Inferior parietal cortex (tissue), 1 donor: Measurements from ENCODE around the gene CRYBA1.
"Not testable (repeated sequence)": the region's sequence is repeated elsewhere in the genome, so short reads cannot be mapped to it uniquely, and the experiment has no call there.

Source experiments
- DNase-seq: peaks from one replicate; pipeline ENCODE4 v3.0.0-alpha.2; 2016; ENCODE audit errors: extremely low spot score

Gene CRYBA1, protein sequence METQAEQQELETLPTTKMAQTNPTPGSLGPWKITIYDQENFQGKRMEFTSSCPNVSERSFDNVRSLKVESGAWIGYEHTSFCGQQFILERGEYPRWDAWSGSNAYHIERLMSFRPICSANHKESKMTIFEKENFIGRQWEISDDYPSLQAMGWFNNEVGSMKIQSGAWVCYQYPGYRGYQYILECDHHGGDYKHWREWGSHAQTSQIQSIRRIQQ

DNA sequence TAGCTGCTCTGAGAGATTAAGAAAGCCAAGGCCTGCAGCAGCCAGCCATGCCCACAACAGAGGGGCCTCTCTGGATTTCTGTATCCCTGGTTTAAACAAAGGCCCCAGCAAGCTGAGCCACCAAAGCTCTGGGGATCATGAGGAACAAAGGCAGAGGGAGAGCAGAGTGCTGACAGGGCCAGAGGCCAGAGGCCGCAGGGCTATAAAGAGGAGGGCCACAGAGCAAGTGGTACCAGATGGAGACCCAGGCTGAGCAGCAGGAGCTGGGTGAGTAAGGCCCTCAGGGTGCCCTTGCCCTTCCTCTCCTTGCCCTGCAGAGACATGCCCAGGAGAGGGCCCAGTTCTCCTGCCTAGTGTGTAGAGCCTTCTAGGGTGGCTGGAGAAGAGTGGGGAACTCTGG, at the start of gene CRYBA1:
Gene CRYBA1, plus strand, starts transcription at position 232 of the 400 bp plus-strand sequence. Its CDS starts 5 bp downstream, at position 237.
- no peak for DNase-seq

DNA sequence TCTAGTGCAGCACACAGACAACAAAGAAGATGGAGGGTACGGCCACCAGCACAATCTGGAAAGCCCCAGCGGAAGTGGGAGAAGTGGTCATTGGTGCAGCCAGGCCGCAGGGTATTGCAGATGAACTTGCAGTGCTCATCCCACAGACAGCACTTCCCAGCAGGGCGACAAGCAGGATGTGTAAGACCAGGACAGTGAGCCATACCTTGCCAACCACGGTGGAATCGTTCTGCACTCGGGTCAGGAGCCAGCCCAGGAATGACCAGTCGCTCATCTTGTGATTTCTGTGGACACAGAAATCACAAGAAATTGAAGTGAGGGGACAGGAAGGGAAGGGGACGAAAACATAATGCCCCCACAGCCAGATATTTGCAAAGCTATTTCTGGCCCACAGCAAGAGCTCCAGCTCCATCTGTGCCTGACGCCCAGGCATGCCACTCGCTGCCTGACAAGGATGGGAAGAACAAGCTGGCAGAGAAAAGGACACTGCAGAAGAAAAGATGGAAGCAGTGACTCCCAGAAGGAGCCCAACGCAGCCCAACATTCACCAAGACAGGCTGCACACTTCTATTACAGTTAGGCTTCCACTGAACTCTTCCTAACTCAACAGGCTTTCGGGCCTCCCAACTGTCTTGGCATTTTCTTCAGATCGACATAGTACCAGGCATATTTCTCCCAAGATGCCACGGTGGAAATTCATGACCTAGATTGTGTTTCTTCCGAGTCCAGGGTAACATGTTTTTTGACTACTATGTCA, 49.0 kb upstream of the CRYBA1 start:
- no peak for DNase-seq

DNA sequence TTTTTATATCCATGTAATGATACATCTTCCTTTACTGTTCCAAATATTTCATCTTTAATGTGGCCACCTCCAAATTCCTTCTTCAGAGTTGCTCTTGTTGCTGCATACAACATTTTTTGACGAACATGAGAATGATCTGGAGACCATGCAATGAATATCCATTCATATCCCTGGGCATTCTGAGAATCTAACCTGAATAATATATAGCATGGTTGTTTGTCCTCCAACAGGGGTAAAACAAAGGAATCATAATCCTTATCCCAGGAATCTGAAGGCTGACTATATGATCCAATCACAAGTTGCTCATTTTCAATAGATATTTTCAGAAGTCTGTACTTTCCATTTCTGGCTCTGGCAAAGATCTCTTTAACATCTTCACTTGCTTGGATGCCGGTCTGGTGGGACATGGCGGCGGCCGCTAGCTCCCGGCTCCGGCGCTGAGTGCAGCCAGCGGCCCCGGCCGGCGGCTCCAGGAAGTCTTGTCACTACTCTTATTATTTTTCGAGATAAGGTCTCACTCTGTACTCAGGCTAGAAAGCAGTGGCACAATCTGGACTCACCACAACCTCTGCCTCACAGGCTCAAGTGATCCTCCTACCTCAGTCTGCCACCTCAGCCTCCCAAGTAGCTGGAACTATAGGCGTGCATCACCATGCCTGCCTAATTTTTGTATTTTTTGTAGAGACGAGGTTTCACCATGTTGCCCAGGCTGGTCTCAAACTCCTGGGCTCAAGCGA, 42.4 kb upstream of the CRYBA1 start:
- DNase-seq: not testable (repeated sequence)

DNA sequence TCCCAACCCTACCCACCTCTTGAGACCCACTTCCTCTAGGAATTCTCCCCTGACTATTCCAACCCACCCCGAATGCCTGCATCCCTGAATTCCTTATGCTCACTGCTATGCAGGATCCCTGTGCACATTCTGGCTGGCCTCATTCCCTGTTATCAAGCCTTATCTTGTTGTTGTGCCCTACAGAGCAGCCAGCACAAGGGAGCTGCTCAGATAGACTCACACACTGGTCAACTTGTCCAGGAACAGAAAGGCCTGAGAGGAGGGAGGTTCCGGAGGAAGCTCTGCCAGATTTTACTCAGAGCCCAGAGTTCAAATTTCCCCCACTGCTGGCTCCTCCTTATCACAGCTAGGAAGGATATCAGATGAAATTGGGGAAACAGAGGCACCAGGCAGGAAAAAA, 41.6 kb upstream of the CRYBA1 start:
- DNase-seq: no peak

DNA sequence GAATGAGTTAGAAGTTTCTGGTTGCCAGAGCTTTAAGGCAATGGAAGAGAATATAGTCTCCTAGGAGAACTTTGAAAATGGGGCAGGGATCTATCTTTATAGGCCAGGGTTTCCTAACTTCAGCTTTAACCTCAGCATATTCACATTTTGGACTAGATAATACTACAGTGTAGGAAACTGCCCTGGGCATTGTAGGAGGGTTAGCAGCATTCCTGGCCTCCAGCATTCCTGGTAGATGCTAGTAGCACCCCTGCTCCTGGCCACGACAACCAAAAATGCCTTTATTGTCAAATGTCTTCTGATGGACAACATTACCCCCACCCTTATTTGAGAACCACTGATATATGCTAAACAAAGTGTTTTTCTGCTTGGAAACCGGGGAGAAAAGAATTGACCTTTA, 38.7 kb upstream of the CRYBA1 start:
- no peak for DNase-seq

DNA sequence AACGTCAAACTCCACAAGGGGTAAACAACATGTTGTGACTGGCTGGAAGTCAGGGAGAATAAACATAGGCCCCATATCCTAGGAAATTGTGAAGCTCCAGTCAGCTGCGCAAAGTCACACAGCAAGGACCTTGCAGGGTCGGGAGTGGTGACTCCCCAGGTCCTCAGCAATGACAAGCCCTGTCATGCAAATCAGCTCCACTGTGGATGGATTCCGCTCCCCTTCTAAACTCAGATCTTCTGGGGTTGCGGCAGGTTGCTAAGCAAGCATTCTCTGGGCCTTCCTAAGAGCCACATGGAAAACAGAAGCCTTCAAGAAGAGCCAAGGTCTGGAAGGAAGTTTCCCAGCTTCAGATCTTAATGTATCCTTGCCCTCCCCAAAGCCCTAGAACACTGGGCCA, 37.6 kb upstream of the CRYBA1 start:
- DNase-seq: no peak

DNA sequence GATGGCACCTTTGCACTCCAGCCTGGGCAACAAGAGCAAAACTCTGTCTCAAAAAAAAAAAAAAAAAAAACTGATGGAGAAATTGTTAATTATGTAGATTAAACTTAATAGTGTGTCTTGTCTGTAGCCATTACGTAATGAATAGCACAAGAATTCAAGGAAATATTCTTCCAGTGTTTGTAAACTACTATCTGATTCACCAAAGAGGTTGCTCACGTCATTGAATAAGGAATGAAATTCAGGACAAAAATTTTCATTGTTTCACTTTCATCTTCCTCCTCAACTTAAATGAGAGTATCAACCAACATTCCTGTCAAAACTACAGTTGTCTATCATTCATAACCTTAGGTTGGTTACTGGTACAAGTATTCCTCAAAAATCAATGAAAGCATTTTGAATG, 35.8 kb upstream of the CRYBA1 start:
- DNase-seq: no peak

DNA sequence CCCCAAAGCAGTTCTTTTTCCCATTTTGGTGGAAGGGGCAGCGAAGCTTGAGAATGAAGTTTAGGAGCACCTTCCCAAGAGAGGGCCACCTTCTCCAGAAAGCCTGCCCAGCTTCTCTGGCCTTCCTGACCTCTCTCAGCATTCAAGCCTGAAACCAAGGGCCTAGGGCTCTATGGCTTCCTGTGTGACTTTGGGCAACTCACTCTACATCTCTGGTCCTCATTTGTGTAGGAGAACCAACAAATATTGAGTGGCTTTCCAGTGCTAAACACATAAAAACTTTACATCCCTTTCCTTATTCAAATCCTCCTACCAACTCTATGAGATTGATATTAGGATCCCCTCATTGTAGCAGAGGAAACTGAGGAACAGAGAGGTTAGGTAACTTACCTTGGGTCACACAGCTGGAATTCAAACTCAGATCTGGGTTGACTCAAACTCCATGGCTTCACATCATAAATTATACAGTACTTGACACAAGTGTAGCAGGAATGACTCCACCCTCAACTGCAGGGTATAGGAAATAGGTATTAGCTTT, 34.5 kb upstream of the CRYBA1 start:
- DNase-seq: no peak

DNA sequence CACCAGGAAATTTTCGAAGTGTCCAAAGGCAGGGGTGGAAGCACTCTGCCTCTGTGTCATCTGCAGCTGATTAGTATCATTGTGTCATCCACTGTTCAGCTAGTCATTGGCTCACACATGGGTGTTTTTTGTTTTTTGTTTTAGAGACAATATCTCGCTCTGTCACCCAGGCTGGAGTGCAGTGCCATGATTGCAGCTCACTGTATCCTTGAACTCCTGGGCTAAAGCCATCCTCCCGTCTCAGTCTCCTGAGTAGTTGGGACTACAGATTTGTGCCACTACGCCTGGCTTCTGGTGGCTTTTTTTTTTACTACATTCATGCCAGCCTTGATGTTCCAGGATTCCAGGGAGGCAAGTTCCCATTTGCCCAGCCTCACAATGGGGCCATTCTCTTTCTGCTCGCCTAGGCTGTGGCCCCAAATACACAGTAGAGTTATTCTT, 34.0 kb upstream of the CRYBA1 start:
- peak; percentile 82 for DNase-seq

DNA sequence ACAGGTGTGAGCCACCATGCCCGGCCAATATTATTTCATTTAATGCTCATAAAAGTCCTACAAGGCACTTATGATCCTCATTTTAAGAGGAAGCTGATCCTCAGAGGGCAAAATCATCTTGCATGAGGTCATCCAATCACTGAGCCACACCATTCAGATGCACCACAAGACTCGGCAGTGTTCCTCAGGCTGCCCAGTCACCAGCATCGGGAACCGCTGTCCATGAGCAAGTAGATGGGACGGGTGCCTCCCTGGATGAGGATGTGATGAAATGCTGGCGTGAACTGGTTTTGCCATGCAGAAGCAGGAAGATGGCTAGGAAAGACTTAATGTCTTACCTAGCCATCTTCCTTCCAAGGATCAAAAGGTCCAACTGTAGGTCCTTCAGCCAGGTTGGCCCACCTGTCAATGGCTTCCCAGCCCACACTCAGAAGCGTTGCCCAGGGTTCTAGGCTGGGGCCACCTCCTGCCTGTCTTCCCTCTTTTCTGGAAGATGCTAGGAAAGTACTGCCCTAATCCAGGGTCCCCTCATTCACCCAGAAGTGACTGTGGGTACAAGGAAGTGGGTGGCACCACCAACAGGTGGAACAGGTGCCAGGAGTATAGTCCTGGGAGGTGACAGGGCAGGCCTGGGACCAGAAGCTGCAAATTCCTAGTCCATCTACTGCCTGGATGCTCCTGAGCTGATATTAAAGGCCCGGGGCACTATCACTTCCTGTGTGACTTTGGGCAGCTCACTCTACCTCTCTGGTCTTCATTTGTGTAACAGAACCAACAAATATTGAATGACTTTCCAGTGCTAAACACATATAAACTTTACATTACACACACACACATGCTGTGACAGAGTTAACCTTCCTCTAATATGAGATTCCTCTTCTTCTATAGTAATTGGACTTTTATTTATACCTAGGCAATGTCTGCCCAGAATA, 32.2 kb upstream of the CRYBA1 start:
- no peak for DNase-seq

DNA sequence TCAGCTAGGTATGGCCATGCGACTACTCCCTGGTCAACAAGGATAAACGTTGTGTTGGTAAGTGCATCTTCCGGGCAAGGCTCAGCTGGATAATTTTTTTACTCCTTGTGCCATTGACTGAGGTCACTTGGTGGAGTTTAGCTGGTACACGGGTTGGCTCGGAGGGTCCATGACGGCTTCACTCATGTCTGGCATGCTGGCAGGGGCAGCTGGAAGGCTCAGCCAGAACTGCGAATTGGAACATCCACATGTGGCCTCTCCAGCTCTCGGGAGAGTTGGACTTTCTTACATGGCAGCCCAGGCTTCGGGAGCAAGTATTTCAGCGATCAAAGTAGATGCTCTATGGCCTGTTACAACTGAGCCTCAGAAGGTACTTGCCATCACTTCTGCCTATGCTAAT, 31.5 kb upstream of the CRYBA1 start:
- no peak for DNase-seq

DNA sequence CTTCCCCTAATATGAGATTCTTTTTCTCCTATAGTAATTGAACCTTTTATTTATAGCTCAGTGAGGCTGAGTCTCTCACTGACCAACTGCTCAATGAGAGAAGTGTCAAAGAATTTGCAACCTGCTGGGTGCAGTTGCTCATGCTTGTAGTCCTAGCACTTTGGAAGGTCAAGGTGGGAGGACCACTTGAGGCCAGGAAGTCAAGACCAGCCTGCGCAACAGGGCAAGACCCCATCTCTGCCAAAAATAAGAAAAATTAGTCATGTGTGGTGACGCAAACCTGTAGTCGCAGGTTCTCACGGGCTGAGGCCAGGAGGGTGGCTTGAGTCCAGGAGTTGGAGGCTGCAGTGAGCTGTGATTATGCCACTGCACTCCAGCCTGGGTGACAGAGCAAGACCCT, 30.9 kb upstream of the CRYBA1 start:
- DNase-seq: no peak

DNA sequence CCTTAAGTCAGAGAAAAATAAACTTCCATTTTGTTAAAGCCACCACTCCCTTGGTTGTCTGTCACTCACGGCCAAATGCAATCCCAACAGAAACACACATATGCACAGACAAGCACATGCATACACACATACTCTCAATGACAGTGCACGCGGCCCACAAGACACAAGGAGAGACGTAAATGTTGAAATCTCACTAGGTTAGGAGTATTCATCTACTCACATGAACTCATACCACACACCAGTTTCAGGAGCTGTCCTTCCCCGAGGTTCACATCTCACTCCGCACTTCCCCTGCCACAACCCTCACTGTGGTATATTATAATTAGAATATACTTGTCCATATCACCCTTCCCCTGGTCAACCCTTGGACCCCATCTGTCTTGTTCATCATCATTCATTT, 30.5 kb upstream of the CRYBA1 start:
- DNase-seq: no peak

DNA sequence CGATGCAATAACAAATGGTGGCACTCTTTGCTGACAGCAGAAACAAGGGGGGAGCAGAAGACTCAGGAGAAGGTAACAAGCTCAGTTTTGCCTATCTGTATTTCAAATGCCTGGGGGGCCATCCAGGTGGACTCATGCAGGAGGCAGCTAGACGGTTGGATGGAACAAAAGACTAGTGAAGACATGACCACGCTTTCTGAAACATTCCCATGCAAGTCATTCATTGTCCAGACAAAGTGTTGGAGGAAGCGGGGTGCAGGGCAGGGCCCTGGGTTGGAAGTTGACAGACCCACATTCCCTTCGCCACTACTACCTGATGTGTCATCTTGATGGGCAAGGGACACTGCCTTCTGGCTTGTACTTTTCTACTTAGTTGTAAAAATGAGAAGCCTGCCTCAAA, 29.8 kb upstream of the CRYBA1 start:
- DNase-seq: no peak

DNA sequence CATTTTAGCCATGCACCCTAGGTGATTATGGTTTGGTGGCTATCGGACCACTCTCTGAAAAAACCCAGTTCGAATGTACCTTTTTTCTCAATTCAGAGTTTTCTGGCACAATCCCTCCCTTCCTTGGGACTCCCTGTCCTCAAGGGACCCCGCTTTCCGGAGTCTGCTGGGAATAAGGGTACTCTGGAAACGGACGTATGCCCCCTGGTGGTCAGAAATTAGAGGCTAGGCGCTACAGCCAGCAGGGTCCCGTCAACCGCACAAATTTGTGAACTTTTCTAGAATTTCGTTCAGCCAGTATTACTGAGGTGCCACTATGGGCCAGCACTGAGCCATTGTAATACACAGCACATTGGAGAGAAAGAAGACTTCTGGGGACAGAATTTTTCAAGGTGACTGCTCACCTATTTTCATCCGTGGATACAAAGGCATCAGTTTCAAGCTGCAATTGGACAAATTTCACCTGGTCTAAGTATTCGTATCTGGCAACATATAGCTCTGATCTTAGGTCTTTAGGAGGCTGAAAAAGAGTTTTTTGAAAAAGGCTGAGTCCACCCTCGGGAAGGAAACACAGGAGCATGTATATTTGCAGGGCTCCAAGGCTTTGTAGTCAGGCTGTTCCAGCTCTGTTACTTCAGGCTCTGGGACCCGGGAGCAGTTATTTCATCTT, 27.1 kb upstream of the CRYBA1 start:
- peak; percentile 95 for DNase-seq

DNA sequence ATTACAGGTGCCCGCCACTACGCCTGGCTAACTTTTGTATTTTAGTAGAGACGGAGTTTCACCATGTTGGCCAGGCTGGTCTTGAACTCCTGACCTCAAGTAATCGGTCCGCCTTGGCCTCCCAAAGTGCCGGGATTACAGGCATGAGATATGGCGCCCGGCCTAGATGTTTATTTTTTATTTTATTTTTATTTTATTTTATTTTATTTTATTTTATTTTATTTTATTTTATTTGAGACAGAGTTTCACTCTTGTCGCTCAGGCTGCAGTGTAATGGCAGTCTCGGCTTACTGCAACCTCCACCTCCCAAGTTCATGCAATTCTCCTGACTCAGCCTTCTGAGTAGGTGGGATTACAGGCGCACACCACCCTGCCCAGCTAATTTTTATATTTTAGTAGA, 25.3 kb upstream of the CRYBA1 start:
- not testable (repeated sequence) for DNase-seq

DNA sequence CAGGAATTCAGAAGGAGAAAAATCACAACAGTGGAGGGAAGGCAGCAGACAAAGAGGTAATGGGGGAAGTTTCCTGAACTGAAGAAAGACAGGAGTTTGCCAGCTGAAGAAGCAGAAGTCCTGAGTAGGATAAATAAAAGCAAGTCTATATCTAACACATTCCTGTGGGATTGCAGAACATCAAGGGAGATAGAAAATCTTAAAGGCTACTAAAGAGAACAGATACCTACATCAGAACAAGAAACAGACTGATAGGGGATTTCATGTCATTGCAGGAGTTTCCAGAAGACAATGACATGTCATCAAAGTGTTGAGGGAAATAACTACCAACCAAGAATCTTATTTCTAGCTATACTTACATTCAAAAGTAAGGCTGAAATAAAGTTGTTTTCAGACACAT, 21.3 kb upstream of the CRYBA1 start:
- no peak for DNase-seq

DNA sequence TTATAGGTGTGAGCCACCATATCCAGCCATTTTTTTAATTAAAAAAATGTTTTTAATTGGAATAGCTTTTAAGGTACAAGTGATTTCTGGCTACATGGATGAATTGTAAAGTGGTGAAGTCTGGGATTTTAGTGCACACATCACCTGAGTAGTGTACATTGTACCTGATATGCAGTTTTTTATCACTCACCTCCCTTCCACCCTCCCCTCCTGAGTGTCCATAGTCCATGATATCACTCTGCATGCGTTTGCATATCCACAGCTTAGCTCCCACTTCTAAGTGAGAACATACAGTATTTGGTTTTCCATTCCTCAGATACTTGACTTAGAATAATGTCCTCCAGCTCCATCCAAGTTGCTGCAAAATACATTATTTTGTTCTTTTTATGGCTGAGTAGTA, 13.4 kb upstream of the CRYBA1 start:
- DNase-seq: no peak

DNA sequence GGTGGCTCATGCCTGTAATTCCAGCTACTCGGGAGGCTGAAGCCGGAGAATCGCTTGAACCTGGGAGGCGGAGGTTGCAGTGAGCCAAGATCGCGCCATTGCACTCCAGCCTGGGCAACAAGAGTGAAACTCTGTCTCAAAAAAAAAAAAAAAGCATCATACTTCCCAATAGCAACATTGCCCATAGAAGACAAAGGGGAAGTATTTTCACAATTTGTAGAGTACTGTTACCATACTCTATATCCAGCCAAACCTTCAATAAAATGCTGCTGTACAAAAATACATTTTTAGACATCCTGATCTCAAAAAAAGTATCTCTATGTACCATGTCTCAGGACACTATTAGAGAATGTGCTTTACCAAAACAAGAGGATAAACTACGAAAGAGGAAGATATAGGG, 11.7 kb upstream of the CRYBA1 start:
- not testable (repeated sequence) for DNase-seq

DNA sequence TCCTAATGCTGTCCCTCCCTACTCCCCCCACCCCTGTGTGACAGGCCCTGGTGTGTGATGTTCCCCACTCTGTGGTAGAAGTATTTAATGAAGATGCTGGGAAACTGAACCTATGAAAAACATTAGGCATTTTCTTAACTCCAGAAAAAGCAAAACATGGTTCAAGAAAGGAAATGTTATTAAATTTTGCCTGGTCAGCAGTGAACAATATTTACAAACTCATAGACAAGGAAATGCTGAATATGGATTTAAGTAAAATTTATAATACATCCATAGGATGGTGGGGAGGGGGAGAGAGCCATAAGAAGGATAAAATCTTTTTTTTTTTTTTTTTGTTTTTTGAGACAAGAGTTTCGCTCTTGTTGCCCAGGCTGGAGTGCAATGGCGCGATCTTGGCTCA, 10.8 kb upstream of the CRYBA1 start:
- DNase-seq: no peak
